PC-3 (cell line): ENCODE measurements around the gene GABRA5.

Experiments
- CTCF ChIP-seq: fragments of 300-600 bp; sonication (generic); conservative IDR thresholded peaks from 2 replicates; pipeline ENCODE4 v1.5.1; 2017; ENCODE audit warnings: antibody characterized with exemption, low read depth, mild to moderate bottlenecking, low read length
- EZH2 ChIP-seq: fragments of 300-600 bp; sonication (generic); IDR thresholded peaks from one replicate; pipeline ENCODE4 v1.6.1; 2017; ENCODE audit warnings: antibody characterized with exemption, mild to moderate bottlenecking, low read length; ENCODE audit not compliant: unreplicated experiment

GRCh38 chr15:26879706-26880105 is 12.8 kb downstream of the GABRA5 start:
- TF ChIP-seq CTCF (no peak), EZH2 (no peak)
